ENCODE measurements around the gene CEBPZOS. TPM values are rescaled to one million over a fixed set of nuclear protein-coding genes. Genes with fewer than 3 reads are reported as not detected.

Gene CEBPZOS
- total RNA-seq, 6 experiments from 2014 or later = 55.2 to 66.6 (median 63.5) TPM

GRCh38 chr2:37244017-37244416 is 47.7 kb downstream of the CEBPZOS start:
- Mint-ChIP-seq H3K27ac (no peak overlapping the region), H3K36me3 (ENCODE audit: low read depth) (peaks cover 41% of the 10 kb centered on the region), H3K4me1 (ENCODE audit: low read depth) (peaks cover 9% of the 10 kb centered on the region), H3K9me3 (no peaks in the 10 kb centered on the region), H3K4me3 (no peak overlapping the region), H3K27me3 (ENCODE audit: insufficient read depth) (no peaks in the 10 kb centered on the region; the same call in 1 of the 2 replicates)
- no peak for TF ChIP-seq CTCF (IDR thresholded peaks at IDR 0.05)
- no peak for DNase-seq

- no peak for TF ChIP-seq CTCF (IDR thresholded peaks at IDR 0.05)
- Mint-ChIP-seq H3K27ac (no peak overlapping the region), H3K4me1 (ENCODE audit: low read depth) (peaks cover 11% of the 10 kb centered on the region), H3K4me3 (no peak overlapping the region), H3K27me3 (ENCODE audit: insufficient read depth) (no peaks in the 10 kb centered on the region; the same call in none of the 2 replicates), H3K36me3 (ENCODE audit: low read depth) (peaks cover 48% of the 10 kb centered on the region), H3K9me3 (no peaks in the 10 kb centered on the region)
- DNase-seq = no peak
Observed at GRCh38 chr2:37244755-37245154, 48.5 kb downstream of the CEBPZOS start.

- TF ChIP-seq CTCF (IDR thresholded peaks at IDR 0.05) = no peak
- Mint-ChIP-seq H3K27ac (no peak overlapping the region), H3K4me1 (ENCODE audit: low read depth) (peaks cover 8% of the 10 kb centered on the region), H3K36me3 (ENCODE audit: low read depth) (peaks cover 48% of the 10 kb centered on the region), H3K27me3 (ENCODE audit: insufficient read depth) (no peaks in the 10 kb centered on the region; the same call in 1 of the 2 replicates), H3K9me3 (no peaks in the 10 kb centered on the region), H3K4me3 (no peak overlapping the region)
- DNase-seq = no peak
Observed at GRCh38 chr2:37246205-37246604, 49.9 kb downstream of the CEBPZOS start.

- Mint-ChIP-seq H3K4me1 (ENCODE audit: low read depth) (peaks cover 8% of the 10 kb centered on the region), H3K36me3 (ENCODE audit: low read depth) (peaks cover 35% of the 10 kb centered on the region), H3K27ac (no peak overlapping the region; the same call in 1 of the 2 replicates), H3K9me3 (no peaks in the 10 kb centered on the region), H3K4me3 (no peak overlapping the region), H3K27me3 (ENCODE audit: insufficient read depth) (no peaks in the 10 kb centered on the region; the same call in 1 of the 2 replicates)
- no peak for DNase-seq
- TF ChIP-seq CTCF (IDR thresholded peaks at IDR 0.05) = no peak
Observed at GRCh38 chr2:37250869-37251740, 54.8 kb downstream of the CEBPZOS start.

Other genes starting within 250 kb of the CEBPZOS start
- gene STRN, start 230.0 kb upstream of the CEBPZOS start, total RNA-seq (2021; fragmentation: NEBNext Ultra II Directional; extraction: Animal tissue kit (Norgen Biotek cat#: 25700)) = 10 to 100 TPM; 15.4 to 22.4 (median 20.0) TPM
- 10 to 100 TPM in 5 of 6 experiments, 1 to 10 TPM in 1; 9.9 to 12.5 (median 12.1) TPM for gene HEATR5B, start 112.1 kb upstream of the CEBPZOS start, total RNA-seq (2021; fragmentation: NEBNext Ultra II Directional; extraction: Animal tissue kit (Norgen Biotek cat#: 25700))
- 10 to 100 TPM in 5 of 6 experiments, 1 to 10 TPM in 1; 8.5 to 11.9 (median 10.9) TPM for gene GPATCH11, start 112.0 kb upstream of the CEBPZOS start, total RNA-seq (2021; fragmentation: NEBNext Ultra II Directional; extraction: Animal tissue kit (Norgen Biotek cat#: 25700))
- 10 to 100 TPM; 42.7 to 55.2 (median 45.7) TPM for gene EIF2AK2, start 39.5 kb upstream of the CEBPZOS start, total RNA-seq (2021; fragmentation: NEBNext Ultra II Directional; extraction: Animal tissue kit (Norgen Biotek cat#: 25700))
- gene SULT6B1, start 7.8 kb upstream of the CEBPZOS start, total RNA-seq (2021; fragmentation: NEBNext Ultra II Directional; extraction: Animal tissue kit (Norgen Biotek cat#: 25700)) = not detected
- 10 to 100 TPM; 36.9 to 50.2 (median 40.7) TPM for gene CEBPZ, start 35.1 kb downstream of the CEBPZOS start, total RNA-seq (2021; fragmentation: NEBNext Ultra II Directional; extraction: Animal tissue kit (Norgen Biotek cat#: 25700))
- 10 to 100 TPM; 10.2 to 13.6 (median 12.1) TPM for gene NDUFAF7, start 35.2 kb downstream of the CEBPZOS start, total RNA-seq (2021; fragmentation: NEBNext Ultra II Directional; extraction: Animal tissue kit (Norgen Biotek cat#: 25700))
- 10 to 100 TPM; 19.9 to 33.7 (median 27.5) TPM for gene PRKD3, start 128.3 kb downstream of the CEBPZOS start, total RNA-seq (2021; fragmentation: NEBNext Ultra II Directional; extraction: Animal tissue kit (Norgen Biotek cat#: 25700))
- gene QPCT, start 148.1 kb downstream of the CEBPZOS start, total RNA-seq (2021; fragmentation: NEBNext Ultra II Directional; extraction: Animal tissue kit (Norgen Biotek cat#: 25700)) = 1 to 10 TPM; 4.4 to 7.2 (median 5.4) TPM